Neural crest cell (in vitro differentiated cells): Measurements from ENCODE around the gene CNTN4. TPM values are rescaled to one million over a fixed set of nuclear protein-coding genes. Genes with fewer than 3 reads are reported as not detected.

Experiments
- DNase-seq: peaks from one replicate; pipeline ENCODE4 v3.0.0; 2021; ENCODE audit warnings: low read depth, mixed read lengths, low spot score
- H3K27ac Mint-ChIP-seq: one replicate; pipeline ENCODE4 v1.8.0; 2021; ENCODE audit warnings: mild to moderate bottlenecking, mixed read lengths; ENCODE audit not compliant: unreplicated experiment
- H3K27me3 Mint-ChIP-seq: 2 replicates; pipeline ENCODE4 v1.8.0; 2021; ENCODE audit warnings: low read depth, mild to moderate bottlenecking, mixed read lengths
- H3K36me3 Mint-ChIP-seq: 2 replicates; pipeline ENCODE4 v1.8.0; 2021; ENCODE audit warnings: low read depth, mild to moderate bottlenecking, mixed read lengths
- H3K4me1 Mint-ChIP-seq: 2 replicates; pipeline ENCODE4 v1.8.0; 2021; ENCODE audit warnings: mixed read lengths
- H3K4me3 Mint-ChIP-seq: one replicate; pipeline ENCODE4 v1.8.0; 2021; ENCODE audit warnings: mild to moderate bottlenecking, mixed read lengths
- H3K9me3 Mint-ChIP-seq: 2 replicates; pipeline ENCODE4 v1.8.0; 2021; ENCODE audit warnings: mixed read lengths
- total RNA-seq: library from RNA; stranded (reverse); gene quantifications from 2 replicates; pipeline ENCODE4 v1.2.1, GENCODE V29; 2021
- TF ChIP-seq, protein P1 (sequence below): fragments of 200-600 bp; sonication (generic); conservative IDR thresholded peaks from 2 replicates; pipeline ENCODE4 v1.5.0; 2021; ENCODE audit warnings: antibody characterized with exemption, mild to moderate bottlenecking

CNTN4 gene
- total RNA-seq, 1 donor from 2014 or later = 2.9 TPM

DNA sequence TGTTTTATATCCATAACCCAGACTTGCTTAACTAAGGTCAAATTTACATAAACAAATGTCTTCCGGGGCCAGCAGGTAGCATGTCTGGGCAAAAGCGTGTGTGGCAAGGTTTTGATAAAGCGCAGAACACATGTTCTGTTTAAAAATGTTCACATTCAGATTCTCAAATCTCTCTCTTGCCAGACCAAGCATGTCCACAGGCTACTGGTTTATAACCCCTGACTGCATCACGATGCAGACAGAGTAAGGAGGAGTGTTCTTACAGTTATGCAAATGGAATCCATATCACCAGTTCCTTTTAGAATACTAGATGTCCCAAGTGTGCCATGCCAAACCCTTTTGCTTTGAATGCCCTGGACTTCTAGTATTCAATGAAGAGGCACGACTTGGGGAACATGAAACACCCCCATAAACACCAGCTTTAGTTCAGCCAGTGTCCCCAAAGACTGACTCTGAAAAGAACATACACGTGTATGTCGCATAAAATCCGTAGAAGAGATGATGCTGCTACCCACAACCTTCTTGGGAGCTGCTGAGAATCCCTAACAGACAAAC is 412.0 kb downstream of the CNTN4 start:
- no peaks in the 10 kb centered on the region for H3K9me3 Mint-ChIP-seq
- peaks cover 38% of the 10 kb centered on the region for H3K4me1 Mint-ChIP-seq
- no peak overlapping the region for H3K4me3 Mint-ChIP-seq
- no peak overlapping the region for H3K27ac Mint-ChIP-seq
- DNase-seq = no peak
- H3K27me3 Mint-ChIP-seq = no peaks in the 10 kb centered on the region
- H3K36me3 Mint-ChIP-seq = no peaks in the 10 kb centered on the region
- TF ChIP-seq, protein P1, sequence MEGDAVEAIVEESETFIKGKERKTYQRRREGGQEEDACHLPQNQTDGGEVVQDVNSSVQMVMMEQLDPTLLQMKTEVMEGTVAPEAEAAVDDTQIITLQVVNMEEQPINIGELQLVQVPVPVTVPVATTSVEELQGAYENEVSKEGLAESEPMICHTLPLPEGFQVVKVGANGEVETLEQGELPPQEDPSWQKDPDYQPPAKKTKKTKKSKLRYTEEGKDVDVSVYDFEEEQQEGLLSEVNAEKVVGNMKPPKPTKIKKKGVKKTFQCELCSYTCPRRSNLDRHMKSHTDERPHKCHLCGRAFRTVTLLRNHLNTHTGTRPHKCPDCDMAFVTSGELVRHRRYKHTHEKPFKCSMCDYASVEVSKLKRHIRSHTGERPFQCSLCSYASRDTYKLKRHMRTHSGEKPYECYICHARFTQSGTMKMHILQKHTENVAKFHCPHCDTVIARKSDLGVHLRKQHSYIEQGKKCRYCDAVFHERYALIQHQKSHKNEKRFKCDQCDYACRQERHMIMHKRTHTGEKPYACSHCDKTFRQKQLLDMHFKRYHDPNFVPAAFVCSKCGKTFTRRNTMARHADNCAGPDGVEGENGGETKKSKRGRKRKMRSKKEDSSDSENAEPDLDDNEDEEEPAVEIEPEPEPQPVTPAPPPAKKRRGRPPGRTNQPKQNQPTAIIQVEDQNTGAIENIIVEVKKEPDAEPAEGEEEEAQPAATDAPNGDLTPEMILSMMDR = no peak

DNA sequence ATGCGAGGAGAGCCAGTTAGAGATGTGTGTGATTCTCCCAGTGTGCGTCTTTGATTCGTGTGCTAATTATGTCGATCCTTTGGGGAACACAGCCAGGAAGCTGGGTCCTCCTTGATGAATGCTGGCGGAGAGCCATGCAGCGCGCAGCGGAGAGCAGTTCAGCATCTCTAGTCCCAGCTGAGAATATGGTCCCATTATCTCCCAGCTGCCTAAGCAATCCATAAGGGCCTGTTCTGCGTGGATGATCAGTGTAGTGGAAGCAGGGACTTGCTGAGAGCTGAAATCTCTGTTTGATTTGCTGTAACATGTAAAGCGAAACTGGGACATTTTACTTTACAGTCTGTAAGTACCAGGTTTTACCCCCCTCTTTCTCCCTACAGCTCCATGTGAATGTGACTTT is 412.7 kb downstream of the CNTN4 start:
- Mint-ChIP-seq H3K9me3 (no peaks in the 10 kb centered on the region), H3K4me1 (peaks cover 32% of the 10 kb centered on the region), H3K4me3 (no peak overlapping the region), H3K36me3 (no peaks in the 10 kb centered on the region), H3K27me3 (no peaks in the 10 kb centered on the region), H3K27ac (peak overlapping the region; percentile 45)
- TF ChIP-seq, protein P1 = no peak
- no peak for DNase-seq

DNA sequence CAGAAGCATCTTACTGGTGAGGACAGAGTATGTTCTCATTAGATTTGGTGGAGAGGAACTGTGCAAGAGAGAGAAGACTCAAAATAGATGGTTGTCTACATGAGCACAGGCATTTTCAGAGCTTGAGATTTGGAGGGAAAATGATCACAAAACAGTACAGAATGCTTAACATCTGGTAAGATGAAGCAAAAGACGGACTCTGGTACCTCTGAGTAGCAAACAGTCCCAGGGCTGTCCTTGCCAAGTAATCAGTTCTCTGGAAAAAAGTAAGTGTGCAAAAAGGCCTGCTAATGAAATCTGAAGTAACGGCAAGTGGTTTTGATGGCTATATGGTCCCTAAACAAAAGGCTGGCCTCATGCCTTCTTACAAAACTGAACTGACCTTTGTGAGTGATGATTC is 414.2 kb downstream of the CNTN4 start:
- no peaks in the 10 kb centered on the region for H3K9me3 Mint-ChIP-seq
- peak overlapping the region; percentile 78 for H3K27ac Mint-ChIP-seq
- H3K27me3 Mint-ChIP-seq = no peaks in the 10 kb centered on the region
- no peak for DNase-seq
- TF ChIP-seq, protein P1 = no peak
- H3K4me3 Mint-ChIP-seq = no peak overlapping the region
- H3K4me1 Mint-ChIP-seq = peaks cover 36% of the 10 kb centered on the region
- no peaks in the 10 kb centered on the region for H3K36me3 Mint-ChIP-seq

DNA sequence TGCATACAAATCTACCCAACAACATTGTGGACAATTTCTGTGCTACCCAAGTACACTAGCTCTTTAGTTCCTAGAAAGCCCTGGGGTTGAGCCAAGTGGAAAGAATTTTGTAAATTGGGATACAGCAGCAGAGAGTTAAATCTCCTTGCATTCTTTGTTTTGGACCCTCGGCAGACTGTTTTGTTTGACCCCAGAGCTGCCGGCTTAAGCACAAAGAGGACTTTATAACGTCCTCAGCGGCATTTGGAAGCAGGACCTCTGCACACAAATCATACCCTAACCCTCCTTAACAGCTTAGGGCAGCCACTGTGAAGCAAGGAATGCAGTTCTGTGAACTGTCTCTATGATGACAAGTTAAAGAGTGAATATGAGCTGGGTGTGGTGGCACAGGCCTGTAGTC is 415.3 kb downstream of the CNTN4 start:
- no peak overlapping the region for H3K4me3 Mint-ChIP-seq
- H3K4me1 Mint-ChIP-seq = peaks cover 36% of the 10 kb centered on the region
- peak overlapping the region; percentile 44 for H3K27ac Mint-ChIP-seq
- TF ChIP-seq, protein P1 = no peak
- no peaks in the 10 kb centered on the region for H3K27me3 Mint-ChIP-seq
- H3K36me3 Mint-ChIP-seq = no peaks in the 10 kb centered on the region
- no peaks in the 10 kb centered on the region for H3K9me3 Mint-ChIP-seq
- peak; percentile 2 for DNase-seq

DNA sequence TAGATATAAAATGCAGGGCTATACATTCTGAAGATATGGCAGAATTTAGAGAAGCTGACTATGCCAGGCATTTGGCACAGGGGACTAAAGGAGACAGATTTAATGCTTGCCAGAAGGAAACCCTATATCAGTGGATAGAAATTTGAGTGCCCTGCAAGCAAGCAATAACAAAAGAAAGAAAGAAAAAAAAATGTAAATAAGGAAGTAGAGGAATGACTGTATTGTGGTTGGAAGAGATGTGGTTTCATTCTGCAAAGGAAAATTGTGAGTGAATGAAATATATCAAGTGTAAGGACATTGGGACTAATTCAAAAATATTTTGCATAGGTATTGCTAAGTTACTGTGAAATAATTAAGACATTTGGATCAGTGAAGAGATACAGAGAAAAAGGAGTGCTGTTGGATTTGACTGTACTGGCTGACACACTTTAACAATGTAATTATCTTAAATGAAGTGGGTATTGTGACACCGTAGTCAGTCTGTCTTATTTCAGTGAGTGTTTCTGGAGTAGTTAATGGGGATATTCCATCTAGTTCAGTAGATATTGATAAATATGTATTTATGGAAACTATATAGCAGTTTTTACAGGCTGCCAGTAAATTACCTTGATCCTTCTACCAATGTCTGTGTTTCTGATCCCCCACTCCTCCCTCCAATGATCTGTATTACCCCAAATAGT is 418.2 kb downstream of the CNTN4 start:
- no peak overlapping the region for H3K27ac Mint-ChIP-seq
- H3K4me3 Mint-ChIP-seq = no peak overlapping the region
- H3K4me1 Mint-ChIP-seq = peaks cover 29% of the 10 kb centered on the region
- no peaks in the 10 kb centered on the region for H3K36me3 Mint-ChIP-seq
- H3K9me3 Mint-ChIP-seq = no peaks in the 10 kb centered on the region
- TF ChIP-seq, protein P1 = no peak
- no peak for DNase-seq
- H3K27me3 Mint-ChIP-seq = no peaks in the 10 kb centered on the region
